Left ventricle myocardium superior (tissue), 1 donor: ENCODE results near the gene DOCK3. TPM values are rescaled to one million over a fixed set of nuclear protein-coding genes. Genes with fewer than 3 reads are reported as not detected.

ENCODE experiments used
- ATAC-seq: fragments of 200-7000 bp; cut with Tn5 transposase; one replicate; pipeline ENCODE4 v1.9.1; 2020; ENCODE audit warnings: mild to moderate bottlenecking, moderate library complexity
- DNase-seq: peaks from one replicate; pipeline ENCODE4 v3.0.0-alpha.2; 2020
- intact Hi-C: fragments of 100-400 bp; cut with micrococcal nuclease; formaldehyde crosslinking; loops from one replicate; pipeline ENCODE4 v1.11.0; 2022
- long read RNA-seq: library from polyadenylated mRNA; unstranded; transcript quantifications from one replicate; pipeline ENCODE4 v2.0.0, GENCODE V29; 2021
- total RNA-seq: library from RNA; stranded (reverse); fragmentation: NEBNext Ultra II Directional; extraction: Animal tissue kit (Norgen Biotek cat#: 25700); gene quantifications from one replicate; pipeline ENCODE4 v1.2.1, GENCODE V29; 2021
- donor health status: DM: no; HTN: yes; CAD: no; lungs with severe emphysema.

The DOCK3 gene
- 3.8 TPM for total RNA-seq
- long read RNA-seq, partial matches to known transcripts: 7 of 8 reads
- long read RNA-seq, other reads (novel, unspliced or antisense): 1 of 8 reads

GRCh38 chr3:50674349-50675178 is at the start of gene DOCK3:
TSS of gene DOCK3 (plus strand) at chr3:50674927. CDS start at chr3:50675264, 337 bp downstream.
- intact Hi-C loops: no loop called here
- DNase-seq (peak; percentile 84), ATAC-seq (peak; percentile 93)

DNA sequence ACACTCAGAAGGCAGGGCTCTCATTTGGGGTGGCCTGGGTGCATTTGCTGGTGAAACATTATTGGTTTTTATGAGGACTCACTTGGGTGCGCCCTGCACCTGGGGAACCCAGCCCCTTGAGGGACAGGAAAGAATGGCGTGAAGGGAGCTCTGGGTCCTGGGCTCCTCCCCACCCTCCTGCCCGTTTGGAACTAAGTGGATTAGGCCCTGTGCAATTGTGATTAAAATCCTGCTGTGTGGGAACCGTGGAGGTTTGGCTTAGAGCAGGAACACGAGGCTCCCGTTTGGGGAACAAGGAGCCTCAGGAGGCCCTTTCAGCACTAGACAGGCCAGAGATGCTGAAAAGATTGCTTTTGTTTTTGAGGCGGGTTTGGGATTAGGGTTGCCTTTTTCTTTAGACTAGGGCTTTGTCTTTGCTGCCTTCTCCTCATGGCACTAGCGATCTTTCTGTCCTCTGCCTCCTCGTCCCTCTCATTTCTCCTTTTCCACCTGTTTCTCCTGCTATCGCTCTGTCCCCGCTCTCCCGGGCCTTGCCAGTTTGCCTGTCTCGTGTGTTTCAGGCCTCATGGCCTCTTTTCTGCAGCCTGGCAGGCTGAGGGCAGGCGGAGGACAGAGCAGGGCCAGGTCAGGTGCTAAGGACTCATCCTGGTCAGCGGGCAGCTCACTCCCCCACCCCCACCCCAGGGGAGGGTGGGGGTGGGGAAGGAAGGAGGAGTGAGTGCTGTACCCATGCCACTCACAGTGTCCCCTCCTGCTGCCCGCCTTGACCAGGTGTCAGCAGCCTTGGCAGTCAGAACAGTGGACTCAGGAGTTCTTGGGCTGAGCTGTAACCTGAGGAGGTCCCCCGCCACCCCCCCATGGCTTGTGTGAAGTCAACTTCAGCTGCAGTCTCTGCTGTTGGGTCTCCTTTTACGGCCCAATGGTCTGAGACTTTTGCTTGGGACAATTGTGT is 49.2 kb upstream of the DOCK3 start:
- intact Hi-C loops: no loop called here
- DNase-seq (no peak), ATAC-seq (peak; percentile 9)

GRCh38 chr3:50626401-50626800 is 48.3 kb upstream of the DOCK3 start:
- no peak for ATAC-seq
- DNase-seq: no peak
- intact Hi-C loops: no loop called here

- ATAC-seq: peak; percentile 86
- peak; percentile 65 for DNase-seq
- intact Hi-C loops: no loop called here
These were observed 47.2 kb upstream of the DOCK3 start for GRCh38 chr3:50627407-50628051.

GRCh38 chr3:50628601-50629000 is 46.1 kb upstream of the DOCK3 start:
- ATAC-seq: no peak
- intact Hi-C loops: no loop called here
- DNase-seq: no peak

DNA sequence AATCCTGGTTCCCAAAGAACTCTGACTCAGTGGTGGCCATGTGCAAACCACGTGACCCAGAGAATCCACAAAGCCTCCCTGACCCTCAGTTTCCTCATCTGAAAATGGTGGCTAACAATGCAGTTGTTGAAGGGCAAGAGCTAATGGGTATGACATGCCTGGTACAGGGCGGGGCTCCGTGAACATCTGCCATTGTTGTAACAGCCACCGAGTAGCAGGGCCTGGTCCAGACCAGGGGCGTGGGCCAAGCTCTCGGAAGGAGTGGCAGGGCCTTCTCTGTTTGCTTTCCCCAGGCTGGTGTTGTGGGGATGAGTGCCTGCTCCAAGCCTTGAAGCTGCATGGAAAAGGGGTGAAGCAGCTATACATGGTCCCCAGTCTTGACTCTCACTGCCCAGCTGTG is 44.3 kb upstream of the DOCK3 start:
- intact Hi-C loops: no loop called here
- ATAC-seq (no peak), DNase-seq (no peak)

DNA sequence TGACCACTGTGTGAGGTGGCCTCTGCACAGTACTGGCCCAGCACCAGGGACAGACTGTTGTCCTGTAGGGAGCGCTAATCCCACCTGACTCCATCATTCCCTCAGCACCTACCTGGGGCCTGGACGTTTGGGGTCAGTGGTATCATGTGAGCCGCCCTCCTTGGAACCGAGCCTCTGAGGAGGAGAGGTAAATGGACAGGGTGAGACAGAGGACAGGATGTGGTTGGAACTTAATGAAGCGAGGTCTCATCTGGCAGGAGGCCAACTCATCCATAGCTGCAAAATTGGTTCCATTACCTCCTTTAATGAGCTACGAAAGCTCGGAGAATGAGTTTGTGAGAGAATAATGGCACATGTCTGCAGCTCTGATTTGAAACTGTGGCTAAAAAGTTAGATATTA is 43.9 kb upstream of the DOCK3 start:
- DNase-seq (no peak), ATAC-seq (no peak)
- intact Hi-C loops: no loop called here

DNA sequence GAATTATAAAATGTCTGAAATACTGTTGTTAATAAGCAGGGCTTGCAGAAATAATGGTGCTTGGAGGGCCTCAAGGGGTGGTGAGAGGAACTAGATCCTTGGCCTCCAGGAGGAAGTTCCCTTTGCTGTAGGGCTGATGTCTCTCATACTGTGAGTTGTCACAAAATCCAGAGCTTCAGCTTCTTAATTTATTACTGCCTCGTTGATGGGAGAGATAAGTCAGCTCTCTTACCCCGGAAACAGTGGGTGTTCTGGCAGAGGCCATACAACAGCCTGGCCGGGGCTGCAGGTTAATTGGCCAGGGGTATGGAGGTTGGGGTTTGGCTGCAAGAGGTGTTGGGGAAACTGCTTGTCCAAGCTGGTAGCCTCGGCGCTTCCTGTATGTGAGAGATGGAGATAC is 42.3 kb upstream of the DOCK3 start:
- no peak for DNase-seq
- no peak for ATAC-seq
- intact Hi-C loops: no loop called here

GRCh38 chr3:50633230-50633790 is 41.4 kb upstream of the DOCK3 start:
- DNase-seq (no peak), ATAC-seq (no peak)
- intact Hi-C loops: no loop called here

GRCh38 chr3:50635066-50635465 is 39.7 kb upstream of the DOCK3 start:
- ATAC-seq: no peak
- intact Hi-C loops: no loop called here
- DNase-seq: no peak

DNA sequence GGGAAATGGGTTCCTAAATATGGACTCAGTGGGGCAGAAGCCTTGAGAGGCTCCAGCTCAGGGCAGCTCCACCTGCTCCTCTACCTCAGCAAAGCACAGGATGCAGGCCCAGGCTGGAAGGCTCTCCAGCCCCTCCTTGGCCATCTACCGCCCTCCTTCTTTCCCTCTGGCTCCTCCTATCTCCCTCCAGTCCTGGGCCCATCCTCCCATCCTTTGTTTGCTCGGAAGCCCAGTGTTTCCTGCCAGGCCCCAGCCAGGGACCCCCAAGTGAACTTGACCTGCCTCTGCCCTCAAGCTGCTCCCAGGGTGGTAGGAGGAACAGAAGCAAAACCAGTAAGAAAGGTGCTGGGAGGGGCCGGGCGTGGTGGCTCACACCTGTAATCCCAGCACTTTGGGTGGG is 37.7 kb upstream of the DOCK3 start:
- DNase-seq: no peak
- intact Hi-C loops: no loop called here
- no peak for ATAC-seq

DNA sequence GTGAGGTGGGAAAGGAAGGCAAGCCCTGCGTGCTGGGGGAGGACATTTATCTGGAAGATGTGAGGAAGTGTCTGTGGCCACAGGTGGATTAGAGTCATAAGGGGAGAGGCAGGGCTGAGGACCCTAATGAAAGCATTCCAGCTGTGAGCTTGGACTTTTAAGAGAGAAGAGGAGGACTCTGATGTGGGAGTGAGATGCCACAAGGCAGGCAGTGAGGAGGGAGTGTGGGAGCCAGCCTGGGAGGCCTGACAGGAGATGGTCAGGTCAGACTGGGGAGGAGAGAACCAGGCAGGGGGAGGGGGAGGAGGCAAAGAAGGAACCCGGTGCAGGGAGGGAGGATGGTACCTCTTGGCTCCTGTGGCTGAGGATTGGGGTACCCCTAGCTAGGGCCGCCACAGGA is 36.8 kb upstream of the DOCK3 start:
- DNase-seq: no peak
- ATAC-seq: peak; percentile 33
- intact Hi-C loops: no loop called here

GRCh38 chr3:50639055-50639494 is 35.7 kb upstream of the DOCK3 start:
- DNase-seq (no peak), ATAC-seq (peak; percentile 57)
- intact Hi-C loops: no loop called here

DNA sequence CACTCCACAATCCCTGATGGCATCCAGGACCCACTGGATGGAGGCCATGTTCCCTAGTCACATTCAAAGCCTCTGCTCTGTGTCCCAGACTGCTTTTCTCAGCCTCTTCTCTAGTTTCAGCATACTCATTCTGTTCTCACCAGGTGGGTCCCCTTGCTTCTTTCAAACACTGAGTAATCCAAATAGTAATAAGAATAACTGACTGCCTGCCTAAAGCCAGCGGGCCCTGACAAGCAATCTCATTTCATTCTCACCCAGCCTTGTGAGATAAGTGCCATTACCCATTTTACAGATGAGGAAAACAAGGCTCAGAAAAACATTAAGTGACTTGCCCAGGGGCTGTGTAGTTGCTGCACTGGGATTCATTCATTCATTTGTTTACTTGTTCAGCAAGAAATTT is 32.3 kb upstream of the DOCK3 start:
- intact Hi-C loops: no loop called here
- no peak for ATAC-seq
- no peak for DNase-seq

DNA sequence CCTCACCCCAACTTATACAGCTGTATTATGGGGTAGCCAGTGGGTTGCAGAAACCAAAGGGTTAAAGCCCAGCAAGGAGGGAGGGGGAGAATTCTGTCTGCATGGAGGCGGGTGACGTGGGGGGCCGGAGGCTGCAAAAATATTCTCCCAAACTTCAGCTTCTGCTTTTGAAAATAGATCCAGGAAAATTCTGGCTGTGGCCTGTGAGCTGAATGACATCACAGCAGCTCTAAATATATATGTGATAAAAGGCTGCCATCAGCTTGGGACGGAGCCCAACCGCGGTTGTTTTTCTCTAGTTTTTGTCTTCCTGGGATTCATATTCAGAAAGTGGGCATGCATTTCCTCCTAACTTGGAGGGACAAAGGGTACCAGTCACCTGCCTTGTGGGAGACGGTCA is 30.2 kb upstream of the DOCK3 start:
- intact Hi-C loops: no loop called here
- DNase-seq: no peak
- peak; percentile 11 for ATAC-seq

DNA sequence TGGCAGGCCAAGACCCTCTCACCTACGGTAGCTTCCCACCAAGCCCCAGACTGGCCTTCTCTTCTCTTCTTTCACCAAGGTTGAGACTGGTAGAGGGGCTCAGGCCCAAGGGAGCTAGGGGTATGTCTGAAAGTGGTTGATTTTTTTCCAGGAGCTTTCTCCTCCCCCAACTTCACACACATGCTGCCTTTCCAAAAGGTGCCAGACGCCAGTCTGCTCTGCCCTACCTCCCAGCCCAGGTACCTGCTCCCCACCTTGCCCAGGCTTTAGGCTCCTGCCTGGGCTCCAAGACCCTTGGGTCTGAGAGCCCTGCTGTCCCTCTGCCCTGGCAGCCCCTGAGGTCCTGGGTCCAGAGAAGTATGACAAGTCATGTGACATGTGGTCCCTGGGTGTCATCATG is 29.3 kb upstream of the DOCK3 start:
- no peak for DNase-seq
- intact Hi-C loops: no loop called here
- ATAC-seq: no peak

GRCh38 chr3:50648313-50648712 is 26.4 kb upstream of the DOCK3 start:
- no peak for DNase-seq
- ATAC-seq: no peak
- intact Hi-C loops: no loop called here

- no peak for DNase-seq
- intact Hi-C loops: no loop called here
- peak; percentile 65 for ATAC-seq
These were observed 25.8 kb upstream of the DOCK3 start for GRCh38 chr3:50648944-50649343.

DNA sequence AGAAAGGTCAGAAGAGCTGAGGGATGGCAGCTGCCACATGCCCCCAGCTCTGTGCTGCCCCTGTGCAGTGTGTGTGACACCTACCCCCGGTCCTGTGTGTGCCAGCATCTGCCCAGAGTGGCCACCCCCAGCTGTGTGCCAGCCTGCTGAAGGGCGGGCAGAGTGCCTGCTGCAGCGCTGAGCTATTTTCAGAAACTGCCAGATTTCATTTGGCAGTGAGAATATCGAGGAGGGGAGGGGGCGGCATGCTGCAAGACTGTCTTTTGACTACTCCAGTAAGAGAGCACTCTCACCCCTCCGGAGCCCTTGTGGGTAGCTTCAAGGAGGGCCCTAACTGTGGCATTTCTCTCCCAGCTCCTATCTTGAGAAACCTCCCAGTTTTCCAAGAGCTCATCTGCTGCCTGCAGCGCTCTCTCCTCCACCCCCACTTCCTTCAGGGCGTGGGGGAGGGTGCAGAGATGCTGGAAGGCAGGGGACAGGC is 25.2 kb upstream of the DOCK3 start:
- ATAC-seq: peak; percentile 89
- intact Hi-C loops: no loop called here
- peak; percentile 89 for DNase-seq
